ENCODE data around the gene ZDHHC15.

DNA sequence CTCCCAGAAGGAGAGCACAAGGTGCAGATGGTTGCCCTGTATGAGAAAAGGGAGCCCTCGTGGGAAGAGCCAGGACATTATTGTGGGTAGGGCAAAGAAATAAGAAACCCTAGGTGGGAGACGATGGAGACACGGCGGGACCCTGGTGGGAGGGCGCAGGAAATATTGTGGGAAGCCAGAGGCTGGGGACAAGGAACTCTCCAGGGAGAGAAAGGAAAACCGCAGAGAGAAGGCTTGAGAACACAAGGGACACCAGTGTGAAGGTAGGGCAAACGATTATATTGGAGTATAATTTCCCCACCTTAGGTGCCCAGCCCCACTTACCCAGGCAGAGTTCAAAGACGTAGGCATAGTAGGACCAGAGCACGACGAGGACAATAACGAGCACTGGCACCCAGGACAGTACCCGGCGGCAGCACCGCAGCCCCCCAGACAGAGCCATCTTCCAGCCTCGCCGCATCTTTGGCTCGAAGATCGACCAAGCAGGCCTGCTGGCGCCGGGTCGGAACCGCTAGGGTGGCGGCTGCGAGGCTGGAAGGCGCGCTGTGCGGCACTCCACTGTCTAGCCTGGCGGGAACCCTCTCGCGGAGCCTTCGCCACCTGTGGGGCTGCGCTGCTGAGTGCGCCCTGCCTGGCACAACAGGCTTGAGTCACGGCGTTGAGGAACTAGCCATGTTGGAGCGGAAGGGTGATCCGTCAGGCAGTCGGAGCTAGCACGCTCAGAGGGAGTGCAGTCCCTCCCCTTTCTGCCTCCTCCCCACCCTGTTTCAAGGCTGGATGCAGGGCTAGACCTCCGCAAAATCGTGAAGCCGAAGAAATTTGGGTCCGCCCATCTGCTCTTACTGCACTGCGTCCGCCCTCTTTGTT is at the start of gene ZDHHC15:
- TF ChIP-seq, protein P1, sequence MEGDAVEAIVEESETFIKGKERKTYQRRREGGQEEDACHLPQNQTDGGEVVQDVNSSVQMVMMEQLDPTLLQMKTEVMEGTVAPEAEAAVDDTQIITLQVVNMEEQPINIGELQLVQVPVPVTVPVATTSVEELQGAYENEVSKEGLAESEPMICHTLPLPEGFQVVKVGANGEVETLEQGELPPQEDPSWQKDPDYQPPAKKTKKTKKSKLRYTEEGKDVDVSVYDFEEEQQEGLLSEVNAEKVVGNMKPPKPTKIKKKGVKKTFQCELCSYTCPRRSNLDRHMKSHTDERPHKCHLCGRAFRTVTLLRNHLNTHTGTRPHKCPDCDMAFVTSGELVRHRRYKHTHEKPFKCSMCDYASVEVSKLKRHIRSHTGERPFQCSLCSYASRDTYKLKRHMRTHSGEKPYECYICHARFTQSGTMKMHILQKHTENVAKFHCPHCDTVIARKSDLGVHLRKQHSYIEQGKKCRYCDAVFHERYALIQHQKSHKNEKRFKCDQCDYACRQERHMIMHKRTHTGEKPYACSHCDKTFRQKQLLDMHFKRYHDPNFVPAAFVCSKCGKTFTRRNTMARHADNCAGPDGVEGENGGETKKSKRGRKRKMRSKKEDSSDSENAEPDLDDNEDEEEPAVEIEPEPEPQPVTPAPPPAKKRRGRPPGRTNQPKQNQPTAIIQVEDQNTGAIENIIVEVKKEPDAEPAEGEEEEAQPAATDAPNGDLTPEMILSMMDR (conservative IDR thresholded peaks at IDR 0.05 in 1 of 2, IDR thresholded peaks at IDR 0.05 in 1 of 2; ENCODE audit: extremely low read depth in 1 of 2, insufficient read depth in 1 of 2, low read depth in 1 of 2, low read length in 2 of 2) = no peak
- no peak for TF ChIP-seq EZH2 (IDR thresholded peaks at IDR 0.05; ENCODE audit: borderline replicate concordance, low read length)

Measured in mammary epithelial cell (primary cell).